ENCODE data around the gene CLSTN2. TPM values are rescaled to one million over a fixed set of nuclear protein-coding genes. Genes with fewer than 3 reads are reported as not detected.

Gene CLSTN2
- polyA plus RNA-seq, 3 donors, result 1.4 to 1.8 (median 1.7) TPM

- DNase-seq, result peak; percentile 79
These were observed 158.8 kb downstream of the CLSTN2 start for GRCh38 chr3:140093742-140094141.

DNA sequence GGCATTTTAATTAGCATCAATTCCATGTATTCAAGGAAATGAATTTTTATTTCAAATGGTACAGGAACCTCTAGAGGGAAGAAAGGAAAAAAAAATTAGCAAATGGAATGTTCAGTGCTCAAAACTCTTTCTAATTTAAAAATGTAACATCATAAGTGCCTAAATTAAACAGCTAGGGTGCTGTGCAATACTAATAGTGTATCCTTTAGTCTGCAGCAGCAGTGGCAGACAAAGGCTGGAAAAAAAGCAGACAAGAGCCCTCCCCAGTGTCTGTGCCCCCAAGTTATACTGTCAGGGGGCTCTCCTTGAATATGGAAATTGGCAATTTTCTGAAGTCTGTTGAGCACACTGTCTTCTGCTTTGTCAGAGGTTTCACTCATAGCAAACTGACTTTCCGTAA lies 159.5 kb downstream of the CLSTN2 start:
- no peak for DNase-seq

- DNase-seq, result no peak
These were observed 161.1 kb downstream of the CLSTN2 start for GRCh38 chr3:140096037-140096436.

DNA sequence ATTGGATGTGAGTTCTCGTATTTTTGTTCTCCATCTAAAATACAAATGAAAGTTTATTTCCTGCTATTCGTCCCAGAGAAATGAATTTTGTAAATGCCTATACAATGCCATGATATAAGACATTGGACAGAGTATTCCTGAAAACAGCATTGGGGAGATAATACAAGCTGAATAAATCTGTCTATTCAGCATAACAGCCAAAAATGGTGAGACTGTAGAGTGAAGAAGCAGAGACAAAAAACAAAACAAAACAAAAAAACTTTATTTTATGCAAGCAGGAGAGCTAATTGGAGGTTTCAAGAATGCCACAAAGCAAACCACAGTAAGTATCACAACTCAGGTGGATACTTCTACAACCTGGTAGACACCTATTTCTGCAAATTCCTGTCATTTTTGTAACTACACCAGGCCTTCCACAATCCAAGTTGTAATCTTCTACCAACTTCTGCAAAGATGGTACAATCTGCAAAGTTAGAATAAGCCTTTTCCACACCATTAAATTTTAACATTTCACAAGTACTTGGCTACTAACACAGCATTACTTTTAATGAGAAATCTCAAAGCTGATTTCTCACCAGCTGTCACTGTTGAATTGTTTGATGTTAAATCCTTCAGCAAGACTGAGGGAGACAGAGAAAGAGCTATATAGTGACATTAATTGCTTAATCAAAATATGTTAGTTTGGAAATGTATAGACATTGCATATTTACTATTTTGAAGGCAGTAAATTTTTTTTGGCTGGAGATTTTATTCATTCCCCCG lies 163.1 kb downstream of the CLSTN2 start:
- DNase-seq, result peak; percentile 10

- no peak for DNase-seq
These were observed 165.5 kb downstream of the CLSTN2 start for GRCh38 chr3:140100479-140100878.

GRCh38 chr3:140103166-140103565 lies 168.2 kb downstream of the CLSTN2 start:
- no peak for DNase-seq

DNA sequence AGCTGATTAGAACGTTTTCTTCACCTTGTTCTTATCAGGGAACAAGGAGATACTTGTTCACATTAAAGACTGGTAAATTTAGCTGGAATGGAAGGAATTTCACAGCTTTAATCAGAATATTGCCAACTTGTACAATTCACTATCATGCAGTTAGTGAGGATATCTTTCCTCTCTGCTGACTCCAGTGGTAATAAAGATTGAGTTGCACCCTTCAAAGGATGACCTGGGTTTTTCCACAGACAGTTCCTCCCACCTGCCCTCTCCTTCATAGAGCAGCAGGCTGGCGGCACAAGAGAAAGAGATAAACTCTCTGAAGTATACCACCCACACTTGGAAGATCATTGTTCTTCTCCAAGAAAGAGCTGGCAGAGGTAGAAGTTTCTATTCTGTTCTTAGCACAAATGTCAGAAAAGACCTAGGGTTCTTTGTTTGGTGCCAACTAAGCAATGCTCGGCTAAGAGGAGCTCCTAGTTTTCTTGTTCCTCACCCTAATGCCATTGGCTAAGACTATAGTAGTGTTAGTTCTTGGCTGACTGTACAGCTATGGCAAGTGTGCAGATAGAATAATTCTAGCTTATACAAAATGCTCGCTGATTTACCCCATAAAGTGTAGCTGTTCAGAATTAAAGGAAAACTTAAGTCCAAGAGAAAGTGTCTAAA lies 169.1 kb downstream of the CLSTN2 start:
- DNase-seq, result no peak

DNA sequence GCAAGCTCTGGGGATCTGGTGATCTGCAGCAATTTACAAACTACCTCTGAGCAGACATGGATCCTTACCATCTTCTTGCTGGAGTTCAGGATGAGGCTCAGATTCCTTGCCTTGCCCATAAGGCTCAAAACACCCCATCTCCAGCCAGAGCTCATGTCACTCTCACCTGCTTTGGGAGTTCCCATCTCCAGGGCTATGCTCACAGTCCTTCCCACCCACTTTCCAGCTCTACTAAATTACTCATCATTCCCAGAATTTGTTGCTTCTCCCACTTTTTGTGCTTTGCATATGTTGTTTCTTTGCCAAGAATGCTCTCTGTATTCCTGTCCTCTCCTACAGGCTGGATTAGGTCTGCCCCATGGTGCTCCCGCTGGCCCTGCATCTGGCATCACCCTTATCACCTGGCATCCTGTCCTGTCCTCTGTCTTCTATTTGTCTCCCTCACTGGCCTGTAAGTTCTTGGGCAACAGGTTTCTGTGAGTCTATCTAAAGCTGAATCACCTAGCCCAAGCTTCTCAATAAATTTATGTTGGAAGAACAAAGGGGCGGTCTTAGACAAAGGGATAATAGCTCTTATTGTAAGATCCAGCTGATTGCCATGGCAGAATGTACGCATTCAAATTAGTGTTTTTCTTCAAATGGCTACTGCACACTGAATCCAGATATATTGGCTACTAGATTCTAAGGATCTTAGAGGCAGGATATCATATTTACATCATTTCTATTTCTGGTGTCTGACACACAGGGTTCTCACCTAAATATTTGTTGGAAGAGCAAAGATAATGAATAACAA lies 179.2 kb downstream of the CLSTN2 start:
- DNase-seq, result no peak

DNA sequence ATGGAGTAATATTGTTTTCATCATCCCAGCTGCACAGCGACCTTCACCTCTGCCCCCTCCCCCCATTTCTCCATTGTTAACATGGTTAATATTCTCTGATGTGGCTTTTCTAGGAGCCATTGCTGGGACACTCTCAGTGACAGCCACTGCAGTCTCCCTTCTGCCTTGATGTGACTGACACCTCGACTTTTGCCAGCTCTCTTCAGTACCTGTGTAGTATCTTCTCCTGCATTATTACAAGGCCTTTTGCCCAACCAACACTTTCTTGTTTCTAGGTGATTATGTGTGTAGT lies 179.8 kb downstream of the CLSTN2 start:
- DNase-seq, result no peak

- peak; percentile 60 for DNase-seq
These were observed 182.1 kb downstream of the CLSTN2 start for GRCh38 chr3:140117096-140117526.

DNA sequence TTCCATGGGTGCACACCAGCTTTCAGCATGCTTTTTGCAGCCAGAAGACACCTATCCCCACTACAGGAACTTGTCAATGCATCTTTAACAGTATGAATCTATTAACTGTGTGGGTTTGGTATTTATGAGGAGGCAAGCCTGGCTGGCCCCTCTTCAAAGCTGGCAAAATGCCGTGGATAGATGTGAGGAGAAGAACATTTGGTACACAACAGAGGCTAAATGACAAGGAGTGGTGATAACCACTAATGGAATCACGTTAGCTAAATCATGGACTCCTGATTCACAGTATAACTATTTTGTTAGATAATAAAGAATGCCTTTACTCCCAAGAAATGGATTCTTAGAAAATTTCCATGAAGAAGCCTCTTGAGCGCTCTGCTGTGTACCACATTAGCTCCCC lies 187.2 kb downstream of the CLSTN2 start:
- DNase-seq, result no peak

- DNase-seq, result no peak
These were observed 193.2 kb downstream of the CLSTN2 start for GRCh38 chr3:140128217-140128616.

GRCh38 chr3:140128631-140129030 lies 193.6 kb downstream of the CLSTN2 start:
- no peak for DNase-seq

DNA sequence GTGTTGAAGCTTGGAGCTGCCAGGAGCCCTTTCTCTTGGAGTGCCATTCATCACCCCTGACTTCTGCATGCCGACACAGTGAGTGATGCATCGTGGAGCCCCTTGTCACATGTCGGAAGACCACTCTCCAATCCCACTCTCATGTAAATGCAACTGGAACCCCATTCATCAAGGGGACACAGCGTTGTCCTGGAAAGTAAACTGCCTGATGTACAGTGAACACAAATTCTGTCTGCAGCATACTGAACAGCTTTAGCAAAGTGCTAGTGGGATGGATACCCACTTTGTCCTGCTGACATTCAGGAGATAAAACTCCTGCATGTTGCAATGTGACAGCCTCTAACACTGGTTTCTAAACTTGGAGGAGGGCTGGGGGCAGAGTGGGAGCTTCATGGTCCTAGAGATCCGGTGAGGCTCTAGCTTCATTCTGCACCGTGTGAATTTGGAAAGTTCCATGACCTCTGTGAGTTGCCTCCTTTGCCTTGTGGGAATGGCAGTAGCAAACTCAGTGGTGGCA lies 194.8 kb downstream of the CLSTN2 start:
- no peak for DNase-seq

DNA sequence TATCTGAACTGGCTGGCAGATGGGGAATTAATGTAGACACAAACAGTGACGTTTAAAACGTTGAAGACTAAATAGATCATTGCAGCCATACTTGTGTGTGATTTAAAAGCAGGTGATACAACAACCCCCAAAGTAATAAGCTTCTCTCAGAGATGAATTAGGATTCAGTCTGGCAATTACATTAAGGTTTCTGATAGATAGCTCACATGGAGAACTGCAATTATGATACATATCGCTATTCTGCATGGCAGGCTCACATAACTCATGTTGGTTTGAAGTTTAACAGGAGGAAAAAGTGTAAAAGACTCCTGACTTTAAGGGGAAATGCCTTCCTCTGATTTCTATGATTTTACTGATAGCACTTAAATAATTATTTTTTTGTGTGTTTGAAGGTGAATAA lies 196.9 kb downstream of the CLSTN2 start:
- no peak for DNase-seq

- no peak for DNase-seq
These were observed 199.4 kb downstream of the CLSTN2 start for GRCh38 chr3:140134231-140134965.

- DNase-seq, result no peak
These were observed 200.5 kb downstream of the CLSTN2 start for GRCh38 chr3:140135461-140135860.

GRCh38 chr3:140143367-140144069 lies 208.5 kb downstream of the CLSTN2 start:
- no peak for DNase-seq

GRCh38 chr3:140145528-140145927 lies 210.5 kb downstream of the CLSTN2 start:
- DNase-seq, result no peak

GRCh38 chr3:140146668-140147067 lies 211.7 kb downstream of the CLSTN2 start:
- no peak for DNase-seq

DNA sequence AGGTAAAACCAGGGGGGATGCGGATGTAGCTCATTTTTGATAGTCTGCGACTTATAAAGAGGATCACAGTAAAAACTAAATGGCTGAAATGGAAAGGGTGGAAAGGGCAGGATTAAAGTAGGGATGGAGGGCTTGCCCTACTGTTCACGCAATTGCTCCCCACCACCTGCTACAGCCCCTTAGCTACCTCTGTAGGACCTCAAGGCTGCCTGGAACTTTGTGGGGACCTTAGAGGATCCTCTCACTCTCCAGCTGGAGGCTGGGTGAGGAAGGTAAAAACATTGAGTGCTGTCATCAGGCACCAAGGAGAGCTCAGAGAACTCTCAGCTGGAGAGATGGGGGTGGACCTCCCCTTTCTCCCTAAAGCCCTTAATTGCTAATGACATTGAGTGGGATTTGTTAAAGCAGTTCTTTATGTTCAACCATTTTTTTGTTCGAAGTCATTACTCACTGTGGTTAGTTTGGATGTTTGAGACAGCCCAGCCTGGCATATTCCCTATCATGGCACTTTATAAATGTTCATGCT lies 213.0 kb downstream of the CLSTN2 start:
- no peak for DNase-seq

Measured in renal pelvis (tissue), 4 donors.